Loucy (cell line): ENCODE data around the gene SLC44A2.

Experiments
- H2AFZ ChIP-seq: fragments of 200-600 bp; sonication (generic); 2 replicates; pipeline ENCODE4 v1.6.0; 2016; ENCODE audit warnings: antibody characterized with exemption, mild to moderate bottlenecking, low read length, moderate library complexity
- H3F3A ChIP-seq: fragments of 200-600 bp; 2 replicates; pipeline ENCODE4 v1.6.0; 2016; ENCODE audit warnings: antibody characterized with exemption, low read depth, mild to moderate bottlenecking
- H3K27me3 ChIP-seq: fragments of 200-600 bp; sonication (generic); 2 replicates; pipeline ENCODE4 v1.6.1; 2014; ENCODE audit warnings: low read length, mild to moderate bottlenecking; ENCODE audit not compliant: insufficient read depth, poor library complexity, severe bottlenecking
- H3K36me3 ChIP-seq: fragments of 200-600 bp; sonication (generic); 2 replicates; pipeline ENCODE4 v1.6.1; 2016; ENCODE audit warnings: low read length; ENCODE audit not compliant: insufficient read depth
- H3K4me1 ChIP-seq: fragments of 200-600 bp; sonication (generic); 2 replicates; pipeline ENCODE4 v1.5.1; 2014; ENCODE audit warnings: low read length, mild to moderate bottlenecking; ENCODE audit not compliant: insufficient read depth, poor library complexity, severe bottlenecking
- H3K4me2 ChIP-seq: fragments of 200-600 bp; sonication (generic); 2 replicates; pipeline ENCODE4 v1.6.0; 2014; ENCODE audit warnings: antibody characterized with exemption, low read length, low read depth, mild to moderate bottlenecking; ENCODE audit not compliant: poor library complexity, severe bottlenecking
- H3K4me3 ChIP-seq: fragments of 200-600 bp; sonication (generic); 2 replicates; pipeline ENCODE4 v1.5.1; 2014; ENCODE audit warnings: low read length, mild to moderate bottlenecking, mixed read lengths; ENCODE audit not compliant: poor library complexity, severe bottlenecking
- H3K79me2 ChIP-seq: fragments of 200-600 bp; sonication (generic); 2 replicates; pipeline ENCODE4 v1.6.1; 2014; ENCODE audit warnings: low read length; ENCODE audit not compliant: insufficient read depth
- H3K9ac ChIP-seq: fragments of 200-600 bp; sonication (generic); 2 replicates; pipeline ENCODE4 v1.6.0; 2014; ENCODE audit warnings: mild to moderate bottlenecking, low read depth, low read length, moderate library complexity; ENCODE audit not compliant: poor library complexity, severe bottlenecking
- H3K9me2 ChIP-seq: fragments of 200-600 bp; sonication (generic); replicated peaks from 2 replicates; pipeline ENCODE4 v1.6.1; 2016; ENCODE audit warnings: low read depth, low read length, mixed read lengths
- H3K9me3 ChIP-seq: fragments of 200-600 bp; sonication (generic); 2 replicates; pipeline ENCODE4 v1.6.1; 2014; ENCODE audit warnings: mild to moderate bottlenecking, antibody characterized with exemption, low read length, low read depth; ENCODE audit not compliant: insufficient read depth
- H4K20me1 ChIP-seq: fragments of 200-600 bp; sonication (generic); 2 replicates; pipeline ENCODE4 v1.6.0; 2014; ENCODE audit warnings: antibody characterized with exemption, low read length, mild to moderate bottlenecking; ENCODE audit not compliant: insufficient read depth, poor library complexity, severe bottlenecking
- EZH2phosphoT487 ChIP-seq: fragments of 200-600 bp; IDR thresholded peaks from 2 replicates; pipeline ENCODE4 v1.6.1; 2018; ENCODE audit warnings: antibody characterized with exemption, mild to moderate bottlenecking, moderate library complexity, borderline replicate concordance
- TF ChIP-seq, protein P1 (sequence below): fragments of 200-600 bp; sonication (generic); conservative IDR thresholded peaks from 2 replicates; pipeline ENCODE4 v1.5.1; 2014; ENCODE audit warnings: mild to moderate bottlenecking, antibody characterized with exemption, low read length

The SLC44A2 gene

DNA sequence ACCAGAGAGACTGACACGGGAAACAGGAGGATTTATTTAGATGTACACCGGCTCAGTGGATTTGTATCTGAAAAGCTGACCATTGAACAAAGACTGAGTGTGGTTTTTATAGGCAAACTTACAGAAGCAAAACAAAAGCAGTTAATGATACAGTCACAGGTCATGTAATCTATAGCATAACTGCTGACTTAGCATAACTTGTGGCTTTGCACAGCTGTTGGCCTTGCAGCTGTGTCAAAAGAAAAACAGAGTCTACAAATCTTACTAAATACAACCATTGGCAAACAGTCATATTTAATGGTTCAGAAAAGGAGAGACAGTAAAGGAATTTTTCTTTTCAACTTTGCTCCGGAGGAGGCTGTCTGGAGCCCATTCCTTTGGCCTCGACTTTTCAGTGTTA, 26.5 kb downstream of the SLC44A2 start:
- peak overlapping the region; percentile 80 for H3K4me2 ChIP-seq
- peaks cover 11% of the 10 kb centered on the region for H3K4me1 ChIP-seq
- no peaks in the 10 kb centered on the region for H3K9me2 ChIP-seq
- H3K4me3 ChIP-seq, result peak overlapping the region; percentile 86
- H3K79me2 ChIP-seq, result peaks cover 49% of the 10 kb centered on the region
- peaks cover 21% of the 10 kb centered on the region for H4K20me1 ChIP-seq
- no peaks in the 10 kb centered on the region for H3K9me3 ChIP-seq
- no peaks in the 10 kb centered on the region for H3F3A ChIP-seq
- peak overlapping the region; percentile 99 for H3K9ac ChIP-seq
- TF ChIP-seq EZH2phosphoT487, result no peak
- TF ChIP-seq, protein P1, sequence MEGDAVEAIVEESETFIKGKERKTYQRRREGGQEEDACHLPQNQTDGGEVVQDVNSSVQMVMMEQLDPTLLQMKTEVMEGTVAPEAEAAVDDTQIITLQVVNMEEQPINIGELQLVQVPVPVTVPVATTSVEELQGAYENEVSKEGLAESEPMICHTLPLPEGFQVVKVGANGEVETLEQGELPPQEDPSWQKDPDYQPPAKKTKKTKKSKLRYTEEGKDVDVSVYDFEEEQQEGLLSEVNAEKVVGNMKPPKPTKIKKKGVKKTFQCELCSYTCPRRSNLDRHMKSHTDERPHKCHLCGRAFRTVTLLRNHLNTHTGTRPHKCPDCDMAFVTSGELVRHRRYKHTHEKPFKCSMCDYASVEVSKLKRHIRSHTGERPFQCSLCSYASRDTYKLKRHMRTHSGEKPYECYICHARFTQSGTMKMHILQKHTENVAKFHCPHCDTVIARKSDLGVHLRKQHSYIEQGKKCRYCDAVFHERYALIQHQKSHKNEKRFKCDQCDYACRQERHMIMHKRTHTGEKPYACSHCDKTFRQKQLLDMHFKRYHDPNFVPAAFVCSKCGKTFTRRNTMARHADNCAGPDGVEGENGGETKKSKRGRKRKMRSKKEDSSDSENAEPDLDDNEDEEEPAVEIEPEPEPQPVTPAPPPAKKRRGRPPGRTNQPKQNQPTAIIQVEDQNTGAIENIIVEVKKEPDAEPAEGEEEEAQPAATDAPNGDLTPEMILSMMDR, result no peak
- no peaks in the 10 kb centered on the region for H3K36me3 ChIP-seq
- no peak overlapping the region for H2AFZ ChIP-seq
- H3K27me3 ChIP-seq, result peaks cover 8% of the 10 kb centered on the region

DNA sequence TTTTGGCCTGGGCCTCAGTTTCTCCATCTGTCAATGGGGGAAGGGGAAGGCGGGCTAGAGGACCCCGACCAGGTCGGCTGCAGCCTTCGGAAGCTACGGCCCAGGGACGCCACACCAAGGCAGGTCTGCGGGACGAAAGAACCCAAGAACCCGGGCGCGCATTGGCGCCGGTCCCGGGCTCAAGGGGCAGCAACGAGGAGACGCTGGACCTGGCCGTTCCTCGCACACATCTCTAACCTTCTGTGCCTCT, 28.1 kb downstream of the SLC44A2 start:
- H3K9ac ChIP-seq, result peak overlapping the region; percentile 99
- H3K4me1 ChIP-seq, result peaks cover 26% of the 10 kb centered on the region
- peak overlapping the region; percentile 86 for H3K4me3 ChIP-seq
- peak overlapping the region; percentile 80 for H3K4me2 ChIP-seq
- no peaks in the 10 kb centered on the region for H3K9me2 ChIP-seq
- TF ChIP-seq EZH2phosphoT487, result no peak
- TF ChIP-seq, protein P1, result no peak
- H3K79me2 ChIP-seq, result peaks cover 65% of the 10 kb centered on the region
- no peaks in the 10 kb centered on the region for H3K36me3 ChIP-seq
- H3K27me3 ChIP-seq, result peaks cover 8% of the 10 kb centered on the region
- no peaks in the 10 kb centered on the region for H3K9me3 ChIP-seq
- H3F3A ChIP-seq, result no peaks in the 10 kb centered on the region
- peak overlapping the region; percentile 84 for H2AFZ ChIP-seq
- peaks cover 37% of the 10 kb centered on the region for H4K20me1 ChIP-seq

DNA sequence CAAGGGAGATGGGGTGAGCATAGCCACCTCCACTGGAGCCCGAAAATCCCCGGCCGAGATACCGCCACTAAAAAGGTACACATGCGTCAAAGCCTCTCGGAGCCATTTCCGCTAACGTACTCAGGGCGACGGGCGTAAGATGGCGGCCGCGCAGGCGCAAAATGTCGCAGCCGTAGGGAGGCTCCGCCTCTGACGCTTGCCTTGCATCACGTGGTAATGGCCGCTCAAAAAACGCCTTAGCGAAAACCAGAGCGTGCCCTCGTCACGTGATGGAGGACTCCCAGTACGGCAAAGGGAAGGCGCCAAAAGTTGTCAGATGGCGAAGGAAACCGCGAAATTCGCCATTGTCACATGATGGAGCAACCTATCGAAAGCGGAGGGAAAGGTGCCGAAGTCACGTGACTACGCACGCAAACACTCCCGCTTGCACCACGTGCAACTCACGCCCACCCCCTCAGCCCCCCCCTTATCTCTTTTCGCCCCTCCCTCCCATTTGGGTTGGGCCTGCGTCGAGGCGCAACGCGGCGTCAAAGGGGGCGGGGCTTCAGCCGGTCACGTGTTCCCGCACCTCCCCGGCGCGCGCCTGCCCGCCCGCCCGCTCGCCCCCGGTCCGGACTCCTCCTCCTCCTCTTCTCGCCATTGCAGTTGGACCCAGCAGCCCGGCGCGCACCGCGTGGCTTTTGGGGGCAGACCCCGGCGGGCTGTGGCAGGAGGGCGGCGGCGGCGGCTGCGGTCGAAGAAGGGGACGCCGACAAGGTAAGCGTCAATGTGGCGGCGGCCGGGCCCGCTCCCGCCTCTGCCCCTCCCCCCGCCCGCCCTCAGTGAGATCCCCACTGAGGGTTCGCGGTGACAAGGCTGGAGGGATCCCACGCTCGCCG, 28.6 kb downstream of the SLC44A2 start, which contains the start of gene ILF3:
ILF3 (plus strand) TSS at position 615 of the 878 bp plus-strand sequence. CDS start 16,260 bp downstream, outside the sequence.
- TF ChIP-seq, protein P1, result no peak
- TF ChIP-seq EZH2phosphoT487, result no peak
- H3F3A ChIP-seq, result no peaks in the 10 kb centered on the region

More for the DNA sequence above, 28.6 kb downstream of the SLC44A2 start, which contains the start of gene ILF3:
- Histone ChIP-seq H3K79me2 (peaks cover 70% of the 10 kb centered on the region), H3K4me1 (peaks cover 32% of the 10 kb centered on the region), H4K20me1 (peaks cover 43% of the 10 kb centered on the region), H3K9ac (peak within 1 kb of the TSS; percentile 99), H3K9me3 (no peaks in the 10 kb centered on the region), H2AFZ (peak within 1 kb of the TSS; percentile 84), H3K9me2 (no peaks in the 10 kb centered on the region), H3K4me2 (peak within 1 kb of the TSS; percentile 87), H3K27me3 (peaks cover 8% of the 10 kb centered on the region), H3K4me3 (peak within 1 kb of the TSS; percentile 86), H3K36me3 (no peaks in the 10 kb centered on the region)
